Activated CD8-positive, alpha-beta memory T cell treated with anti-CD3 and anti-CD28 coated beads for 48 hours (primary cell): ENCODE data around the gene LRRTM4.

Experiments
- DNase-seq, 3 experiments: peaks; one replicate each; pipeline ENCODE4 v3.0.0-alpha.2; 2020; ENCODE audit warnings: low read depth in 2 of 3, low spot score in 2 of 3

Gene LRRTM4

GRCh38 chr2:77325395-77325794, 196.8 kb downstream of the LRRTM4 start:
- no peak for DNase-seq

DNA sequence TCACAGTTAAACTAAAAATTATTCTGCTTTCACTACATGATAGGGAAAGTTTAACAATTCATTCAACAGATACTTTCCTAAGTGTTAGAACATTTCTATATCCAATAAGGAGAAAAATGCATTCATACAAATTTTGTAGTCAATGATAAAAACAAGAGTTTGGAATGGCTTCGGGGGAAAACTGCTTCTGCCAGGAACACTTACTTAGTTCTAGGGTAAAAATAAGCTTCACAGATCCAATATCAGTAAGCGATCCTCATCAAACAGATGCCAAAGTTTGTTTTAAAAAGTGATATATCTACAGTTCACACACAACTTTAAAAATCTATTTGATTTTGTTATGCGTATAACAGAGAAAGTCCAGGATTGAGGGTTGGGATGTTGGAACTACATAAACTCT, 199.7 kb downstream of the LRRTM4 start:
- no peak for DNase-seq

DNA sequence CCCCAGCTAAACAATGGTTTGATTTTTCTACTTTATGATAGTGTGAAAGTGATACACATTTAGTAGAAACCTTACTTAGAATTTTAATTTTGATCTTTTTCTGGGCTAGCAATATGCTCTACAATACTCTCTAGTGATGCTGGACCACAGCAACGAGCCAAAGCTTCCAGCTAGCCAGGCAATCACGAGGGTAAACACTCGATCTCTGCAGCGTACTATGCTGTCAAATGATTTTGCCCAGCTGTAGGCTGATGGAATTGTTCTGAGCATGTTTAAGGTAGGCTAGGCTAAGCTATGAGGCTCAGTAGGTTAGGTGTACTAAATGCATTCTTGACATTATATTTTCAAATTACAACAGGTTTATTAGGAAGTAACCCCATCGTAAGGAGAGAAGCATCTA, 207.5 kb downstream of the LRRTM4 start:
- DNase-seq = no peak

DNA sequence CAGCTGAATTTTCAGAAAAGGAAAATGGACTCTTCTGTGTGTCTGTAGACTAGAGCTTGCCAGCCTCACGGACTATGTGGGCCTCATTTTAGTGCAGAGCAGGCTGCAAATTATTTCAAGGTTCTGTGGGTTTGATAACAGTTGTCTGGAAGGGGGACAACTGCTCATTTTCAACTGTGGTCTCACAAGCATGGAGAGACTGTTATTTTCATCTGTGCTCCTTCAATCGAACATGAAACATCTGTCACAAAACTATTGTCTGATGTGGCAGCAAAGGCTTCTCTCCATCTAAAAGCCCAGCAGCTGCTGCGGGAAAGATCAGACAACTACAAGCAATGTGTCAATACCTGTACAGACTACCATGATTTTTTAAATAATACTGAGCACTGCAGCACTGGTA, 211.8 kb downstream of the LRRTM4 start:
- DNase-seq = no peak

GRCh38 chr2:77309725-77310124, 212.5 kb downstream of the LRRTM4 start:
- DNase-seq = no peak

- no peak for DNase-seq
Observed at GRCh38 chr2:77301441-77301840, 220.7 kb downstream of the LRRTM4 start.

- no peak for DNase-seq
Observed at GRCh38 chr2:77296791-77297190, 225.4 kb downstream of the LRRTM4 start.

DNA sequence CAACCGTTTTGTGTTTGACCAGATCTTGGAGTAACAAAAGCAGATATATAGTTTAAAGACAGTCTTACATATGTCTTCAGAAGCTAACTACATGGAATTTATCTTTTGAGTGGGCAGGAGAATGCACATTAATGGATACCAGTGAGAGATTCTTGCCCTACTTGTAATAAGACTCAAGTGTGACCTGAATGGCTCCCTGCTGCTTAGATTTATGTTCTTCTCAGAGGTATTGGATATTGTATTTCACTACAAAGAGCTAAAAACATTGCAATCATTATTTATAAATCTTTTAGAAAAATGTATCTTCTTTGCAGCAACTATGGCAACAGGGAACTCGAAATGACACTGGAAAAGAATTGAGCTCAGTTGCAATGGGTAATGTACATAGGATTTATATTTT, 227.7 kb downstream of the LRRTM4 start:
- no peak for DNase-seq

GRCh38 chr2:77284353-77284752, 237.8 kb downstream of the LRRTM4 start:
- DNase-seq = no peak

GRCh38 chr2:77271262-77271661, 250.9 kb downstream of the LRRTM4 start:
- DNase-seq = no peak

DNA sequence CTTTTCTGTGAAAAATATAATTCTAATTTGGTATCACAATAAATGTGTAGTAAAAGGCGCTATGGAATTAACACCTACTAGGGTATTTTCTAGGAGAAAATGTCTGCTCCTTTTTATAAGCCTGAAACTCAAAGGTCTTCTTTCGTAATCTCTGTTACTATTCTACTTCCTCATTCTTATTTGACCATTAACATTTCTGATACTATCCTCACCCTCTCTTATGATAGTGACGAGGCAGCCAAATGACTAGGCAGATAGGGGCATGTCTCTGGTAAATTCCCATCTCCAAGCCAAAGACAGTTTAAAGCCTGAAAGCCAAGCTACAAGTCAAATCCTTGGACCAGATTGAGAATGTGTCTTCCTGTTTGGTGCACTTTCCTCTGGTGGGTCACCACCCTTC, 251.7 kb downstream of the LRRTM4 start:
- no peak for DNase-seq

- DNase-seq = no peak
Observed at GRCh38 chr2:77268626-77269025, 253.6 kb downstream of the LRRTM4 start.

DNA sequence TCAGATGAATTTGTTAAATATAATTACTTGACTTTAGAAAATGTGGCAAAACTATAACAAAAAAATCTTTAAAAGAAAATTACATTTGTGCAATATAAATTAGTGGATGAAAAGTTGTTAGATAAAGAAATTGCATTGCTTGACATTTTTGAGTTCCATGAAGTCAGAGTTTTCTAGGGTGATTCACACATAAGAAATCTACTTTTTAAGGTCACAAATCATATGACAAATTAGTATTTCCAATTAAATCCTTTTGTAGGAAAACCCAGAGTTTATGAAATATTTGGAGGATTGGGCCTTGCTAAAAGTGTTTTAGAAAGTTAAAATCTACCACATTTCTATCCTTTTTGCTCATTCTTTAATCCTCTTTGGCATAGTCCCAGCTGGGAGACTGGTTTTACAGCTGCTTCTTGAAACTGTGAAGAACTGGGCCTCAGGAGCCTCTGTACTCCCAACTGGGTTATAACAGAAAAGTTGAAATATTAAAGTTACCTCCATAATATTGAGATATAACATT, 289.2 kb downstream of the LRRTM4 start:
- no peak for DNase-seq

GRCh38 chr2:77228391-77228790, 293.8 kb downstream of the LRRTM4 start:
- DNase-seq = no peak

DNA sequence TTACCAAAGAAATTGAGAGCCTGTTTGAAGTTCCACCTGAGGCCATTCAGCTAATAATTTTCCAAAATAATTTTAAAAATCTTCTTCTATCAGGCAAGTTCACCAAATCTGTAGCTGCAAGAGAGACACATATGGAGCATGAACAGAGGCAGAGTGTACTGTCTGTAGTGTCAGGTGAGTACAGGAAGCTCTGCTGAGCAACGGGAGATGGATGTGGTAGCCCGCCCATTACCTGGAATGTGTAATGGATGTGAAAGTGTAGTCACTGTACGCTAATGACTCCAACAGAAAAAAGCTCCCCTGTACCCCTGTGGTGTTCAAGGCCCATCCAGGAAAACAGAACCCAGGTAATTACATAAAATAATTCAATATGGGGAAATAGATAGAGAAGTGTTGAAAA, 311.5 kb downstream of the LRRTM4 start:
- DNase-seq = no peak

GRCh38 chr2:77207331-77207730, 314.8 kb downstream of the LRRTM4 start:
- DNase-seq = no peak

DNA sequence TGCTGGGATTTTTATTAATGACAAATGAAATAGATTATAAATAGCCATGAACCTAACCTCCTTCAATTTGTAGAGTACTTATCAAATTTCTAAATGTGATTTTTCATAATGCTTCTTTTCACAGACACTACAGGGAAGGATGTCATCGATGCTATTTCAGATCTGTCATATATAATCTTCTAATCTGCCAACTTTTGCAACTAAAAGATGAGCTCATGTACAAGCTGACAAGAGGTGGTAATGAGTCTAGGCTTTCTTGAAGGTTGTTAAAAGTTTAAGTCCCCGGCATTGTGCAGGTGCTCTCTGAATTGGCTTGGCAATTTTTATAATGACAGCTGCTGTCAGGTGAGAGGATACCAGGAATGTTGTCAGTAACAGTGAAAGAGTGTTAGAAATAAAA, 320.4 kb downstream of the LRRTM4 start:
- no peak for DNase-seq

- no peak for DNase-seq
Observed at GRCh38 chr2:77199411-77199810, 322.8 kb downstream of the LRRTM4 start.

GRCh38 chr2:77193858-77194448, 328.2 kb downstream of the LRRTM4 start:
- no peak for DNase-seq

DNA sequence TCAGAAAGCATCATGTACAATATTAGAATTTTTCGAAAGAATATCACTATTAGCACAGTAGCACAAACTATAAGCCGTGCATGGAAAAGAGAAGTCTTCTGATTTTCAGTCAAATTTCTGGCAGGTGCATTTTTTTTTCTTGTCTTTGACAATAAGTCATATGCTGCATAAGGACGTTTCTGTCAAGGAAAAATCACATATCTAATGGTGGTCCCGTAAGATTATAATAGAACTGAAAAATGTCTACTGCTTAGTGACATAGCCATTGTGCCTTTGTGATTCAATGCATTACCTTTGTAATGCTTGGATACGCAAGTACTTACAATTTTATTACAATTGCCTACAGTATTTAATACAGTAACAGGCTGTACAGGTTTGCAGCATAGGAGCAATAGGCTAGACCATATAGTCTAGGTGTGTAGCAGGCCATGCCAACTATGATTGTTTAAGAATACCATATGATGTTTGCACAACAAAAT, 329.3 kb downstream of the LRRTM4 start:
- DNase-seq = no peak

DNA sequence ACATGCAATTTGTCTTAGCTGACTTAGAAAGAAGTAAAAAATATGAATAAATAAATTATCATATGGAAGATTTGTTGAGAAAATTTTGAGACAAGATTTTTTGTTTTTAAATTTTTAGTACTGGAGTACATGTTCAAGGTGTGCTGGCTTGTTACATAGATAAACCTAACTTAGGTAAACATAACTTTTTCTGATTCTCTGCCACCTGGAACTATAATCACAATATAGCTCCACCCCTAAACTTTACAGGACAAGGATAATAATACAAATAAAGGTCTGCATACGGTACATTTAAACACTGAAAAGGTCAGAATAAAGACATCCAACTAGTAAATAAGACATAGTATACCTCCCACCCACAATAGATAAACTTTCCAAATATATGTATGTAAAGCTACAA, 330.5 kb downstream of the LRRTM4 start:
- no peak for DNase-seq

DNA sequence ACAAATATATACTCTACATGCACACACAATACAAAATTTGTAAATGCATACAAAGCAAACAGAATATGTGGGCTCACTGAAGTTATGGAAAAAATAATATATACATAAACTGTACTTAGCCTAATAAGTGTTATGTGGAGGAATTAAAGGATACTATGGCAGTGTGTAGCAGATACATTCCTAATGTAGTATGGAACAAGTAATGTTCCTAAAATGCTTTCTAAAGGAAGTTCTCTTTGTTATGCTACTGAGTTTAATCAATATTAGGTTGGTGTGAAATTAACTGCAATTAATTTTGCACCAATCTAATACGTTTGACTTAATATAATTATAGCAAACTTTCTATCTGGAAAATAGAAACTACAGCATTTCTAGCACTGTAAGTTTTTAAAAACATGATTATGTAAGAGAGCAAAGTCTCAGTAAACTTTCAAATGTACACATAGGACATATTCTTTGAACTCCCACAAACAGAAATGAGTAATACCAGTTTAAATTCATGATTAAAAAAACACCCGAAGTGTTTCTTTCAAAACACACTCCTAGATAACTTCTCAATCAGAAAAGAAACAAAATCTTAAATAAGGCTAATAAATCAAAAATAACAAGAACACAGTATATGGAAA, 331.3 kb downstream of the LRRTM4 start:
- no peak for DNase-seq

- no peak for DNase-seq
Observed at GRCh38 chr2:77185052-77185451, 337.1 kb downstream of the LRRTM4 start.
